NCI-H146 (cell line): ENCODE data around the gene IGSF9.

Source experiments
- DNase-seq: peaks from one replicate; lab custom pipeline; 2025; lab: John Stamatoyannopoulos, UW

Gene IGSF9

DNA sequence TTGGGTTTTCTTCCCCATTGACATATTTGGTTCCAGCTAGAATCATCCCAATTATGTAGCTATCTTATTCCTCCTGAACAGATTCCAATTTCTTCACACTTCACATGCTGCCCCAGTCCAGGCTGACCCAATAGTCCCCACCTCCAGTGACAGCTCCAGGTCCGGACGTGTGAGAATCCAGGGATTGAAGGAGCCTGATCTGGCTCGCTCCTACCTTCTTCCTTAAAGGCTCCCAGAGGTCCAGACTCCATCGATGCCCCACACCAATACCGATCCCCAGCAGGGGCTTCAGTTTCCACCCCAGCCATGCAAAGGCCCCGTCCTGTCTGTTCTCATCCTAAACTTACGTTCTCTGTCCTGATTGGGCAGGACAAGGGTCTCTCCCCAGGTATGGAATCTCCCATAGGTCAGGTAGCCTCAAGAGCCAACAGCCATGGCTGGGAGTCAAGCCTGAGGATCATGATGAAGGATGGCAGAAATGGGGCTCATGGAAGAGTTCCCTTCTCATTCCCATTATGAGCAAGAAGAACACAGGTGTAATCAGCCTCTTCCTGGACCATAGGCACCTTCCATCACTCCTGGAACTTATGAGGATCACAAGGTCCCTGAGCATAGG lies 29.0 kb upstream of the IGSF9 start:
- no peak for DNase-seq

GRCh38 chr1:159973350-159973940 lies 28.0 kb upstream of the IGSF9 start:
- DNase-seq, result no peak

DNA sequence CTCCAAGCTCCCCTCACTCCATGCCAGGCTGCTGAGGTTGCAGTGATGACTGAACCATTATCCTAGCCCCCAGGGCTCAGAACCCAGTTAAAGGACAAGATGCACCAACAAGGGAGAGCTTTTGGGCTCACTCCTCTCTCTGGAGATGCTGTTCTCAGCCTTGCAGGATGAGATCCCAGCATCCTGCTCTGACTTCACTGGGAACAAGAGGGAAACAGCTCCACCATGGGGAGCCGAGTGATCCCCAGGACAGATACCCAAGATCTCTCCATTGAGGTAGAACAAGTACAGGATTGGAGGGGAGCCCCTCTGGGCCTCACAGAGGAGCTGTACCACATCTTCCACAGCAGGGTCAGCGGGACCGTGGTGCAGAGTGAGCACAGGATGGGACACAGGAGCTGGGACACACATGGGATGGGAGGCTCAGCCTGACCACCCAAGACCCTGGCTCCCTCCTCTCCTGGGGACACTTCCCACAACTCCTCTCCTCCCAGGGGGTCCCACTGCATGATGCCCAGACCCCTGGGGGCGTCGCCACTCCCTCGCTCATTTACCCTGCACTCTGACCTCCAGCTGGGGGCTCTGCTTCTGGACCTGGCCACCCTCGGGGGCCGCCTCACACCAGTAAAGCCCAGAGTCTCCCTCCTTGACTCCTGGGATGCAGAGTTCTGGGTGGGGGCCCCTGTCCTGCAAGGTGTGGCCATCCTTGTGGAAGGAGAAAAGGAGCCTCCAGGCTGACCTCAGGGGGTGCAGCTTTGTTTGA lies 27.2 kb upstream of the IGSF9 start:
- DNase-seq, result no peak

DNA sequence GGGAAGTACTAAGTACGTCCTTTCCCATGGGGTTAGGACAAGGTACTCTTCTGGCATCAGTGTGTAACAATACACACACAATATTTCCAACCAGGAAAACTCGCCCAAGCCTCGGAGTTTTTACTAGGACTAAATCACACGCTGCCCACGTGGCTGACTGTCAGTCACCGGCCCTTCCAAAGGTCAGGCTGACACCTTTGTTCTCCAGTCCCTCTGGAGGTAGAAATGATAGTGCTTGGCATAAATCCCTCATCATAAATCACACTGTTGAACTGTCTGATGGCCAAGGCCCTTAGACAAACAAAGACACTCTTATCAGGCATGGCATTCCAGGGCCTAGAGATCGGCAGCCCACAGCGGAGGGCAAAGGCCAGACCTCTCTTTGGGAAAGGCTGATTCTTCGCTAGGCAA lies 25.5 kb upstream of the IGSF9 start:
- DNase-seq, result no peak

- no peak for DNase-seq
Measured at GRCh38 chr1:159968901-159969300, 23.5 kb upstream of the IGSF9 start.

DNA sequence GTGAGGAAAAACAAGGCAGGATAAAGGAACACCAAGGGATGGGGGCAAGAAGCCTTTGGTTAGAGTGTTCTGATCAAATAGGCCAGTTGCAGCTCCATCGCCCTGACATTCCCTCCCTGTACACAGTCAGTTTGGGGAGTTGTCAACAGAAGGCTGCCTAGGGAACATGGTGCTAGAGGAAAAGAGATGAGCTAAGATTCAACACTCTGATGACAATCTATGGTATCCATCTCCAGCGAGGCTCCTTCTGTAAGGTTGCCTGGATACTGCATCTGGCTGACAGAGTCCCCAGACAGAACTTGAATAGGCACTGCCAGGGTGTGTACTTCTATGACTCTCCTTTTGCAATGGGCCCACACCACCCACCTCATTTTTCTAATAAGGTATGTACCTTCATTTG lies 19.9 kb upstream of the IGSF9 start:
- no peak for DNase-seq

- DNase-seq, result no peak
Measured at GRCh38 chr1:159964144-159964543, 18.7 kb upstream of the IGSF9 start.

DNA sequence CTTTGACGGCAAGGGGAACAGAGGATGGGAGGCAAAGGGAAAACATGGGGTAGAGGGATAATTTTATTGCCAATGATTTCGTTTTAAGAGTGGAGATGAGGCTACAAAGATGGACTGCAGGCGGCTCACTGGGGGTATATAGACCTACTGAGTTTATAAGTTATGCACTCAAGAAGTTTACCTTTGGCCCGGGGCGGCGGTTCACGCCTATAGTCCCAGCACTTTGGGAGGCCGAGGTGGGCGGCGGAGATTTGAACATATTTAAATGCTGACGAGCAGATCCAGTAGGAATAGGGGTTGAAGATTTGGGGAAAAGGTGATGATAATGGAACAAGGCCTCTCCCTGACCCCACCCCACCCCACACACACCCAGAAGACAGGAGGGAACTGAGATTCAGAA lies 16.8 kb upstream of the IGSF9 start:
- no peak for DNase-seq

DNA sequence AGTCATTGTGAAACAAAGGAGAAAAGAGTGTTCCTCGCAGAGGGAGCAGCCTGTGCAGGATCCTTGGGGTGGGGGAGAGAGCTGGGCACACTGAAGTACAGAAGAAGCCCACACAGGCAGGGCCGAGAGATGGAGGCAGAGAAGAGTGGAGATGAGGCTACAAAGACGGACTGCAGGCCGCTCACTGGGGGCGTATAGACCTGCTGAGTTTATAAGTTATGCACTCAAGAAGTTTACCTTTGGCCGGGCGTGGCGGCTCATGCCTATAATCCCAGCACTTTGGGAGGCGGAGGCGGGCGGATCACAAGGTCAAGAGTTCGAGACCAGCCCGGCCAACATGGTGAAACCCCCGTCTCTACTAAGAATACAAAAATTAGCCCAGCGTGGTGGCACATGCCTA lies 16.2 kb upstream of the IGSF9 start:
- no peak for DNase-seq

DNA sequence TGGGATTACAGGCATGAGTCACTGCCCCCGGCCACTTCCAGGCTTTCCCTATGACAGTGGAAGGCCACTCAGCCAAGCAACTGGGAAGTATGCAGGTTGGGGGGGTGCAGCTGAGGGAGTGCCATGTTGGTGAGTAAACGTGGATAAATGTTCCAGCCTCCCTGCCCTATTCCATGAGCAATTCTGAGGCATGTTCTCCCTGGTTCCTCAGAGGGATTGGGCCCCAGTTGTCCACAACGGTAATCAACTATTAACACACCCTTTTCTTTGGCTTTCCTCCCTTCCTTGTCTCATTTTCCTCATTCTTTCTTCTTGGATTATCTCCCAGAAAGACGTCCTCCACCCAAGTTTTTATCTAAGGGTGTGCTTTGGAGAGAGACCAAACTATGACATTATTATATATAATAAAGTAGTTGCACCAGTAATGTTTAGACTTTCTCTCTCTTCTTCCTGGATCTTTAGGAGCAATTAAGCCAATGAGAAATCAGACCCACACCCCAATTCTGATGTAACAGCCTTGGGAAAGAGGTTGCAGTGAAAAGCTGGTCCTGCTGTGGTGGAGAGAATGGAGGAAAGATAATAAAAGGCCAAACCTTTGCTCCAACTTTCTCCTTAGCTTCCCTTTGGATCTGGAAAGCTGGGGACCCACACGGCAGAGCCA lies 15.4 kb upstream of the IGSF9 start:
- DNase-seq, result no peak

- no peak for DNase-seq
Measured at GRCh38 chr1:159959451-159959850, 14.0 kb upstream of the IGSF9 start.

DNA sequence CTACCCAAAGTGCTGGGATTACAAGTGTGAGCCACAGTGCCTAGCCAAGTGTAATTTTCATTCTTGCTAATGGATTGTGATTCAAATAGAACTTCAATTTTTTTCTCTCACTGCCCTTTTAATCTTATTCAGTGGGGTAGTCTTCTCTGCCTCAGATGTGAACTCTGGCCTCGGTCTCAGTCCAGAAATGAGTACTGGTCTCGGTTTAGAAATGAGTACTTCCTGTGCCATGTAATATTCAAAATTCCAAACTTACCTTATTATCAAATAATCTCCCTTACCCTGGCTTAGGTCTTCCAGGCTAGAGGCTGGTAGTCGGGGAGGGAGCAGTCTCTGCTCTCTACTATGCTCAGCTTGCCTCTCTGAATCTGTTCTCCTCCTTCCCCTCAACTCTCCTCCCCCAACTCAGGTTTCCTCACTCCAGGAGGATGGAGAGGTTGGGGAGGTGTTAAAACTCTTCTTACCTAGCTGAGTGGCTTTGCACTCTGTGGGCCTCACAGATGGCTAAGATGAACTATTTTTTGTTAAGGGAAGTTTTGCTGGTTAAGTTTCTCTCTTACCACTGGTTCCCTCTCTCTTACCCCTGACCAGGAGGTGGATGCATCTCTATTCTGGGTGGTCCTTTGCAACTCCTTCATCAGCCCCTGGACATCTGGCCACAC lies 13.4 kb upstream of the IGSF9 start:
- DNase-seq, result no peak

- DNase-seq, result no peak
Measured at GRCh38 chr1:159957824-159958268, 12.4 kb upstream of the IGSF9 start.

DNA sequence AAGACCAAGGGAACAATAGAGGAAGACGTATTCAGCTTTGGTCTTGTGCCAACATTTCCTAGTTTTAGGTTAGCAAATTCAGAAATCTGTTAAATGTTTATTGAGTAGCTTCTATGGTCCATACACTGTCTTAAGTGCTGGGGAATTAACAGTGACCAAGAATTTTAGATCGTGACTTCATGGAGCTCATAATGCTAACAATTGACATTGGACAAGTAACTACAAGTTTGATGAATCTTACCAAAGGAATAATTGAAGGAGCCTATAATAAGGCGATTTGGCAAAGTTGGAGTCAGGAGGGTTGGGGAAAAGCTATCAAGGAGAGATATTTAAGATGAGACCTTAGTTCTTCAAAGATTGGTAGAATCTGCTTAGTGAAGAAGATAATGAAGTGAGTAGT lies 10.0 kb upstream of the IGSF9 start:
- no peak for DNase-seq

- DNase-seq, result no peak
Measured at GRCh38 chr1:159953536-159954515, 8.4 kb upstream of the IGSF9 start, which contains the start of gene SLAMF9. Gene SLAMF9, minus strand, starts transcription at chr1:159954237. Its CDS starts 100 bp downstream, at chr1:159954137.

GRCh38 chr1:159952932-159953331 lies 7.5 kb upstream of the IGSF9 start:
- DNase-seq, result no peak

DNA sequence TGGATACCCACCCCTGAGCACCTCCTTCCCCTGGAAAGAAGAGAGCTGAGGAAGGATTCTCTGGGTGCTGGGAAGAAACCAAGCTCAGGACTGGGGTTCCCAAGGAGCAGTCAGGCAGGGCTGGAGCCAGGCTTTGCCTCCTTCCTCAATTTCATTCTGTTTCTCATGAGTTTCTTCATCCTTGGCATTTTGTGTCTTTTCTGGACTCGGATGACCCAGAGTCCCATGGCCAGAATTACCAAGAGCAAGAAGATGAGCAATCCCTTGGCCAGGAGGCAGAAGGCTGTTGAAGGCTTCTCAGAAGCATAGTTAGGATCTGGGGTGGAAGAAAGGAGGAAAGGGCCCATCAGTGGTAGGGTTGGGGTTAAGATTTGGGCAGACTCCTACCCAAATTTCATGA lies 6.1 kb upstream of the IGSF9 start:
- no peak for DNase-seq

DNA sequence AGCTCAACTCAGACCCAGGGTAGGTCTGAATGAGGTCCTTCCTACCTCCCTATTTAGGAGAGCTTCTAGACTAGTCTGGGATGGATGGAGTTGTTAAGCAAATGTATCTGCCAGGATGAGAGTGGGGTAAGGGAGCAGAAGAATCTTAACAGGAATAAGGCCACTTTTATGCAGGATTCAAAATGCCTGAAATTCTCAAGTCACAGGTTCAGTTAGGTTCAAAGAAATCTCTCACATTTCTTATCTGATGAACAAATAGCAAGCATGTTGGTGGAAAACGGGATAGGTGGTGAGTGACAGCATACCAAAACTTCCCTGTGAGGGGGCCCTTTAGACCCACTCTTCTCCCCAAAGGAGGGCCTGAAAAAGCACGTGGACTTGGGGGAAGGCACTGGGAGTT lies 5.6 kb upstream of the IGSF9 start:
- DNase-seq, result no peak

GRCh38 chr1:159949981-159950381 lies 4.6 kb upstream of the IGSF9 start:
- DNase-seq, result no peak

- no peak for DNase-seq
Measured at GRCh38 chr1:159949123-159949522, 3.7 kb upstream of the IGSF9 start.

GRCh38 chr1:159947942-159948341 lies 2.5 kb upstream of the IGSF9 start:
- no peak for DNase-seq
